ENCODE measurements around the gene CPN2.
A peak's percentile ranks its signal among the peaks of the same experiment; 100 is the strongest.

The CPN2 gene

GRCh38 chr3:194326192-194326967, 24.7 kb downstream of the CPN2 start:
- DNase-seq, result no peak

- no peak for DNase-seq
Measured at GRCh38 chr3:194325424-194326153, 25.5 kb downstream of the CPN2 start.

DNA sequence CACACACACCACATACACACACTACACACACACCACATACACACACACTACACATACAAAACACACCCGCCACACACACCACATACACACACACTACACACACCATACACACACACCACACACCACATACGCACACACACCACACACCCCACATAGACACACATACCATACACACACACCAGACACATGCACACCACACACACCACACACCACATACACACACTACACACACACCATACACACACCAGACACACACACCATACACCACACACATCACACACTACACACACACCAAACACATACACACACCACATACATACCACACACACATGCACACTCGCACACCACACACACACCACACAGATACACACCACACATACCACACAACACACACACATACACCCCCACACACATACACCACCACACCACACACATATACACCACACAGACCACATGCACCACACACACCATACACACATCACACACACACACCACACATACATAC, 26.3 kb downstream of the CPN2 start:
- no peak for DNase-seq

DNA sequence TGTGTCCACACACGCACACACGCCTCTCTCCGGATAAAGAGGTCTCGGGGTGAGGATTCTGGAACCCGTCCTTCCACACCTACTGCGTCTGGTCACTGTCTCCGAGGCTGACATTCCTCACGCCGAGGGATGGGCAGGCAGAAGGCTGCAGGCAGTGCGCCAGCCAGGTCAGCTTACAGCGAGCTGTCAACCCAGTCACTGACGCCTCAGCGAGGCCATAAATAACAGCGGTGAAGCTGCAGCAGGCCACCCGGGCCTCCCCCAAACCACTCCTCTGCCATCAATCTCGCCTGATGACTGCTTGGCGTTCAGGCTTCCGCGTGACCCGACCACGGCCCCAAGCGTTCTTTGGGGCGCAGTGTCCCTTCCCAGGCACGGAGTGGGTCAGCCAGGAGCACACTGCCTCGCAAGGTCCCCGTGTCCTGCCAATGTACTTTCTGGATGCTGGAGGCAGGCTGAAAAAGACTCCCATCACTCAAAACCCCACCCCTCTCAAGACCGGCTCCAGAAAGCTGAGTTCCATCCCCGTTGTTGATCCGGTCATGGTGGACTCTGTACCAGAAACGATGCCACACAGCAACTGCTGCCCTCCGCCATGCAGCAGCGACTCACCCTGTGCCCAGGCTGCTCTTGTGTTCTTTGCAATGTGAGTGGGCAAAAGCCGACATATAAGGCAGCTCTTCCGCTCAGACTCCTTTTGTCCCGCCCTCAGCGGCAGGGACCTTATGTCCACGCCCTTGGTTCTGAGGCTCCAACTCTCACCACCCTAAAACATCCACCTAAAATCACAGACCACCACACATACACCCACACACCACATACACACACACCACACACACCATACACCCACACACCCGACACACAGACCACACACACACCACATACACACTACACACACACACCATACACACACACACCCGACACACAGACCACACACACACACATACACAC, 27.1 kb downstream of the CPN2 start:
- no peak for DNase-seq

- DNase-seq, result no peak
Measured at GRCh38 chr3:194322678-194323211, 28.4 kb downstream of the CPN2 start.

GRCh38 chr3:194321693-194322640, 29.2 kb downstream of the CPN2 start:
- DNase-seq, result no peak

DNA sequence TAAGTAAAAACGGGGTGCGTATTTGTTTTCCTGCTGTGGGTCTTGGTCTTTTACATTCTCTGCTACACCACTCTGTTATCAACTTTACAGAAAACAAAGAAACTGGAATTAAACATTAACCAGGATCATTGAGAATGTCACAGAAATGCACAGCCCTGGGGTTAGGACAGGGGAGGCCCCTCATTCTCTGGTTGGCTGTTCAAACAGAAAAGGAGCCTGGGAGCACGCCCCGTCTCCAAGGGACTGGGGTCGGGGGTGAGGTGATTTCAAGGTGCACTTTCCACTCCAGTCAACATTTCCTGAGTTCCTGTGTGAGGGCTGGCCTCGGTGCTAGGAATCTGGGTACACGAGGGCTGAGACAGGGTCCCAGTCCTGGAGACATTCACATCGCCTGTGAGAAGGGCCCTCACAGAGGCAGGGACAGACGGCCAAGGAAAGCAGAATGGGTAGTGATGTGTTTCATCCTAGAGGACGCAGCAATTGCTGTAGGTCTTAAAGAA, 30.3 kb downstream of the CPN2 start:
- no peak for DNase-seq

- no peak for DNase-seq
Measured at GRCh38 chr3:194320100-194320499, 31.0 kb downstream of the CPN2 start.

DNA sequence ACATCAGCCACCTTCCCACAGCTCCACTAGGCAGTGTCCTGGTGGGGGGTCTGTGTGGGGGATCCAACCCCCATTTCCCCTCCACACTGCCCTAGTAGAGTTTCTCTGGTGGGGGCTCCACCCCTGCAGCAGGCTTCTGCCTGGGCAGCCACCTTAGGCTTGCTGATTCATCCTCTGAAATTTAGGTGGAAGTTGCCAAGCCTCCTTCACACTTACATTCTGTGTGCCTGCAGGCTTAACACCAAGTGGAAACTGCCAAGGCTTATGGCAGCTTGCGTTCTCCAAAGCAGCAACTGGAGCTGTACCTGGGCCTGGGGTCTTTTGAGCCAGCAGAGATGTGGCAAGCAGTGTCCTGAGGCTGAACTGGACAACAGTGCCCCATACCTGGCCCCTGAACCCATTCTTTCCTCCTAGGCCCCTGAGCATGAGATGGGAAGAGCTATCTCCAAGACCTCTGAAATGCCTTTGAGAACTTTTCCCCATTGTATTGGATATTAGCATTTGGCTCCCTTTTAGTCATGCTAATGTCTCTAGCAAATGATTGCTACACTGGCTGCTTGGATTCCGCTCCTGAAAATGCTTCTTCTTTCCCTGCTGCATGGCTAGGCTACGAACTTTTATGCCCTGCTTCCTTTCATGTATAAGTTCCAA, 32.5 kb downstream of the CPN2 start:
- DNase-seq, result no peak

DNA sequence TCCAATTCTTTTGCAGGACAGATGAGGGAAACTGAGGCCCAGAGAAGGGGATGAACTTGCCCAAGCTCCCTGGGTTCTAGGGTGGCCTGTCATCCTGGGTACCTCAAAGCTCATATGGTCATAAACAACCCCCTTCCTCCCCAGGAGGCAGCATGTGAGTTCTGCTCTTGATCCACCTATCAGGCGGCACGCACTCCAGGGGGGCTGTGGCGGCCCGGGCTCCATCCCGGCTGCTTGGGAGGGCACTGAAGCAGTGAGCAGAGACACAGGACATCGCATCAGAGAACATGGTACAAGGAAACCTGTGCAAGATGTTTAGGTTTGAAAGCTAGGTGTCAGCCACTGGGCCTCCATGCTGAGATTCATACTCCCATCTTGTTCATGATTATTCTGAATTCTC, 34.2 kb downstream of the CPN2 start:
- no peak for DNase-seq

DNA sequence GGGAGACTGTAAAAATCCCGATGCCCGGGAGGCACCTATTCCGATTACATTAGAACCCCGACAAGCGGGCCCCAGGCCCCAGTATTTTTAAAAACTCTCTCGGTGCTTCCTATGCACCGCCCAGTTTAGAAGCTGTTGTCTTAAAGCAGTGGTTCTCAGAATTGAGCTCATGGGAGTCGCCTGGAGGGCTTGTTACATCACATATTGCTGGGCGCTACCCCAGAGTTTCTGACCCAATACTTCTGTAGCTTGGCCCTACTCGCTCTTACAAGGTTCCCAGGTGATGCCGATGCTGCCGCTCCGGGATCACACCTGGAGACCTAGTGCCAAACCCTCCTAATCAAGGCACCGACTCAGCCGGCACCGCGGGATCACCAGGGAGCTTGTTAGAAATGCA, 35.2 kb downstream of the CPN2 start:
- DNase-seq, result no peak

- DNase-seq, result peak; percentile 68 to 84
Measured at GRCh38 chr3:194315088-194315964, 35.8 kb downstream of the CPN2 start.

DNA sequence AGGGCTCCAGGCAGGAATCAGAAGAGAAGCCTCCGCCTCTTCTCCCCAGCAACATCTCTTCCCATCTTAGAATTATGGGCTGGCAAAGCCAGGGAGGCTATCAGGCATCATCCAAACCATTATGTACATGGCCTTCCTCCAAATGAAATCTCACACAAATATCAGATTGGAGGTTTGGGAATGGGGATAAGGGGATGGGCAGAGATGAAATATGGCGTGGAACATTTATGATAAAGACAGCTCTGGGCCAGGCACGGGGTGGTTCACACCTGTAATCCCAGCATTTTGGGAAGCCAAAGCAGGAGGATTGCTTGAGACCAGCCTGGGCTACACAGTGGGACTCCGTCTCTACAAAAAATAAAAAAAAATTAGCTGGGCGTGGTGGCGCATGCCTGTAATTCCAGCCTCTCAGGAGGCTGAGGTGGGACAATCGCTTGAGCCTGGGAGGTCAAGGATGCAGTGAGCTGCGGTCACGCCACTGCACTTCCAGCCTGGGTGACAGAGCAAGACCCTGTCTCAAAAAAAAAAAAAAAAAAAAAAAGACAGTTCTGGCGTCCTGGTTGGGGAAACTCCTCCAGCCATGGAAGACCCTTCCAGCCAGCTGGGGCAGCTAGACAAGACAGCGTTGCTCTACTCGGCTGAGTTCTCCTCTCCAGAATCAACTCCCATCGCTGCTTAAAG, 36.6 kb downstream of the CPN2 start:
- no peak for DNase-seq

DNA sequence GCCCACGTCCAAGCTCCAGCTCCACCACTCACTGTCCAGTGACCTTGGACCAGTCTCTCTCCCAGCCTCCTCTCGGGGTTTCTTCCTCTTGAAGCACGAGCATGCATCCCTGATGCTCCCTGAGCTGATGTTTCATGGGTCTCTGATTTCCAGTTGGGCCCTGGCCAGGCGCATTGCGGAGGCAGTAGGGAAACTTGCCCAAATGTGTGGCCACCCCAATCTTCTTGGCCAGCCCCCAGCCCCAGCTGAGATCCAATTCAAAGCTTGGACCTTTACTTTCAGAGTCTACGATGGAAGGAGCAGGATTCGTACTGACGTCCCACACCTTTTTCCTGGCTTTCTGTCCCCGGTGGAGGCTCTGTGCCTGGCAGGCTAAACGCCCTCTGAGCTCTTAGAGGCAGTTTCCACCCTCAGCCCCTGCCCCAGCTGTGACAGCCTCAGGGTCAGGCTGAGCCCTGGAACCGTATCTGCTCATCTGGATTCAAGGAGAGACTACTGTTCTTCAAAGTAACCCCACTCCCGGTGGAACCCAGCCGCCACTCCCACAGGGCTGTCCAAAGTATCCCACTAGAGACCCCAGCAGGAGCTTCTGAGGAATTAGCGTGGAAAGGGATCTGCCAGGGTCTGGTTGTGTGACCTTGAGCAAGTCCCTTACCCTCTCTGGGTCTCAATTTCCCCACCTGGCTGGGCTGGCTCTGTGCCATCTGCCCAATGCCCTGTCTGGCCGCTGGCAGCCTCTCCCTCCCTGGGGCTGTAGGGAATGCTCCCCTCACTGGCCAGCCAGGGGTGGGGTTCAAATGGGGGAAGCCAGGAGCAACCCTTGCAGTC, 37.4 kb downstream of the CPN2 start:
- no peak for DNase-seq

DNA sequence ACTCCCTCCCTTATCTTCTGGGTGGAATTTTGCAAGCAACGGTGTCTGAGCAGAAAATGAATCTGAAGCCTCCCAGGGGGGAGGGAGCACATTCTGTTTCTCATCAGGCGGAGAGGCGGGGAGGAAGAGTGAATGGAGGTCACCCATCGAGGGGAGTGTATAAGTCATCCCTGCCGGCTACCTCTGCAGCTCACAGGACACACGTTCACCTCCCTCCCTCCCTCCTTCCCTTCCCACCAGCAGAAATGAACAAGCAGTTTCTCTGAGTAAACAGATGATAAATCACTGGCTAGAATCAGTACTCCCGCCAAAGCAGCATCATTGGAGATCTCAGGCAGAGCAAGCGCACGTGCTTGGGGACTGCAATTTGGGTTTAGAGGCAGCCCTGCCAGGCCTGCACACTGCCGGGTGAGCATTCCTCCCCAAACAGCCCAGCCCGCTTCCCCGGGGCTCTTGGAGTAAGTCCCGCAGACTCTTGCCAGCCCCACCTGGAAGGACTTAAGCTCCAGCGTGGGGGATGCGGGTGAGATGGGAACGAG, 38.3 kb downstream of the CPN2 start:
- DNase-seq, result no peak

DNA sequence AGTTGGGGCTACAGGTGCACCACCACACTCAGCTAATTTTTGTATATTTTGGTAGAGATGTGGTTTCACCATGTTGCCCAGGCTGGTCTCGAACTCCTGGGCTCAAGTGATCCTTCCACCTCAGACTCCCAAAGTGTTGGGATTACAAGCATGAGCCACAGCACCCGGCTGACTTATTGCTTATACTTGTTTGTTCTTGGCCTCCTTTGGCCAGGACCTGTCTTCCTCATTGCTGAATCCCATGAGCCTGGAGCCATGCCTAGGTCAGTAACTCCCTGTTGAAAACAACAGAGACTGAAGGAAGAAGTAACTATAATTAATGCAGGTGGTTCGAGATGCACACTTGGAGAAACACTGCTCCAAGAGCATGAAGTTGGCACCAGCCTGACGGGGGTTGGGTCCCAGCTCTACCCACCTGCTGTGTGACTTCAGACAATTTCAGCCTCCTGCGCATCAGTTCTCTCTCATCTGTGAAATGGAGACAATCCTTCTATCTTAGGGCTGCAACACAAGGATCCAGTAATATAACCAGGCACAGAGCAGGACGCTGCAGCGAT, 38.9 kb downstream of the CPN2 start:
- DNase-seq, result no peak

GRCh38 chr3:194311000-194311399, 40.1 kb downstream of the CPN2 start:
- DNase-seq, result no peak
